ENCODE data around the gene NPRL2. TPM values are rescaled to one million over a fixed set of nuclear protein-coding genes. Genes with fewer than 3 reads are reported as not detected.

Gene NPRL2
- total and polyA plus RNA-seq, 2 experiments from 2014 or later, result 22.3 to 27.7 TPM

DNA sequence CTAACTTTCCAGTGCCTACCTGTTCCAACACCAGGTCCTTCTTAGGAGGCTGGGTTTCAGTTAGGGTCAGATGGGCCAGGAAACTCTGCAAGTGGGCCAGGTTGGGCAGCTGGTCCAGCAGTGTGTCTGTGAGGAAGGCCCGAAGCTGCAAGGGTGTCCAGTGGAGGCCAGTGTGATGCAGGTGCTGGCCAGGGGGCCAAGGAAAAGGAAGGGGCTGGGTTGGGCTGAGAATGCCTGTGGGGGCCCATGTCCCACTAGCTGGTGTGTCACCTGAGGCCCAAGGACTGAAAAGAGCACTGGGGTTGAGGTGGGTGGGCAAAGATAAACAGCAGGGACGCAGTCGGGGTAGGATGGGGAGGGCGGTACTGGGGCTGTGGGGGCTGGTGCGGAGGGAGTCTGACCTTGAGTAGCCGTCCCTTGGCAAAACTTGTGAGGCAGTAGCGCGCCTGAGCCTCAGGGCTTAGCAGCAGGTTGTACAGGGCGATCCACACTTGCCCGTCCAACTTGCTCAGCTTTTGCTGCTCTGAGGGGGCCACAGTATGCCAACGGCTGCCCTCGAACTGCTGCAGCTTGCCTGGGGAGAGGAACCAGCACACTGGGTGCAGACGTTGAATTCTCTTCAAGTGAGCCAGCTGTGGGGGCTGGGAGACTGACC, 8.5 kb downstream of the NPRL2 start (continued):
- no peak for TF ChIP-seq ZNF462 (CRISPR knock-in tag; IDR thresholded peaks at IDR 0.05)
- TF ChIP-seq, protein P1, sequence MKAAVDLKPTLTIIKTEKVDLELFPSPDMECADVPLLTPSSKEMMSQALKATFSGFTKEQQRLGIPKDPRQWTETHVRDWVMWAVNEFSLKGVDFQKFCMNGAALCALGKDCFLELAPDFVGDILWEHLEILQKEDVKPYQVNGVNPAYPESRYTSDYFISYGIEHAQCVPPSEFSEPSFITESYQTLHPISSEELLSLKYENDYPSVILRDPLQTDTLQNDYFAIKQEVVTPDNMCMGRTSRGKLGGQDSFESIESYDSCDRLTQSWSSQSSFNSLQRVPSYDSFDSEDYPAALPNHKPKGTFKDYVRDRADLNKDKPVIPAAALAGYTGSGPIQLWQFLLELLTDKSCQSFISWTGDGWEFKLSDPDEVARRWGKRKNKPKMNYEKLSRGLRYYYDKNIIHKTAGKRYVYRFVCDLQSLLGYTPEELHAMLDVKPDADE (IDR thresholded peaks at IDR 0.05), result no peak

DNA sequence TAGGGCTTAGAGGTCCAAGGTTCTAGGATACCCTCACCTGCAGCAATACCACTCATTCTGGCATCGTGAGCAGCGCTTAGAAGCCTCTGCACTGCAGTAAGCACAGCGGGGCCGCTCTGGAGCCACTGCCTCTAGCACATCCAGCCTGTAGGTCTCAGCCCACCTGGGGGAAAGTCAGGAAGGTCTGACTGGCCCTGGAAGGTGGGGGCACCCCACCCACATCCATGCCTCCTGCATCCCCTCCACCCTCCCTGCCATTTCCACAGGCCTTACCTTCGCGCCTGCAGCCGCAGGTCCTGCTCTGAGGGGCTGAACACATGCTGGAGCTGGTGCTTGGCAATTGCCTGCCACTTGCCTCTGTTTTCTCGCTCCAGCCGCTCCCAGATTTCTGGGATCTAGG, 9.0 kb downstream of the NPRL2 start:
- Mint-ChIP-seq H3K27me3 (ENCODE audit: insufficient read depth, low read depth, poor library complexity) (peaks cover 81% of the 10 kb centered on the region), H3K4me3 (peak overlapping the region; percentile 67; the same call in 2 of the 3 replicates), H3K27ac (no peak overlapping the region), H3K4me1 (peaks cover 25% of the 10 kb centered on the region), H3K36me3 (ENCODE audit: low read depth) (no peaks in the 10 kb centered on the region; the same call in 2 of the 3 replicates), H3K9me3 (peaks cover 3% of the 10 kb centered on the region; the same call in 1 of the 3 replicates)
- peak overlapping the region; percentile 85; the same call in 1 of the 2 replicates for H2AFZ ChIP-seq
- H3K4me1 ChIP-seq (ENCODE audit: insufficient read depth), result peaks cover 13% of the 10 kb centered on the region
- 0 out of 2 replicates have a peak, but pooled peaks cover under 1% of the 10 kb centered on the region for H4K20me1 ChIP-seq (replicated peaks; ENCODE audit: insufficient read depth)
- peaks cover 74% of the 10 kb centered on the region for H3K27me3 ChIP-seq (ENCODE audit: insufficient read depth)
- no peaks in the 10 kb centered on the region for H3K36me3 ChIP-seq (ENCODE audit: insufficient read depth)
- peaks cover 3% of the 10 kb centered on the region; the same call in 1 of the 2 replicates for H3K79me2 ChIP-seq (replicated peaks; ENCODE audit: insufficient read depth)
- ATAC-seq (no peak), DNase-seq (ENCODE audit: low spot score) (no peak)
- H3K4me3 ChIP-seq, result peak overlapping the region; percentile 65
- no peaks in the 10 kb centered on the region for H3K9me2 ChIP-seq (ENCODE audit: insufficient read depth)
- no peak overlapping the region for H3K27ac ChIP-seq (ENCODE audit: low read depth)
- peaks cover 33% of the 10 kb centered on the region for H3F3A ChIP-seq (replicated peaks; ENCODE audit: low read depth)
- H3K4me2 ChIP-seq, result peak overlapping the region; percentile 90
- TF ChIP-seq STAT1 (IDR thresholded peaks at IDR 0.05; ENCODE audit: unreplicated experiment) (no peak), JUNB (IDR thresholded peaks at IDR 0.05; ENCODE audit: unreplicated experiment) (no peak), ZNF462 (CRISPR knock-in tag; IDR thresholded peaks at IDR 0.05) (no peak), CTCF (conservative IDR thresholded peaks at IDR 0.05; ENCODE audit: low read depth in 2 of 2) (no peak)
